GM23248 (cell line): ENCODE results near the gene GYS1.

Experiments used
- EZH2 ChIP-seq: fragments of 200-600 bp; sonication (generic); IDR thresholded peaks from 2 replicates; pipeline ENCODE4 v1.6.1; 2018; ENCODE audit warnings: antibody characterized with exemption, mild to moderate bottlenecking; ENCODE audit not compliant: insufficient read depth, poor library complexity, severe bottlenecking
- EZH2phosphoT487 ChIP-seq: fragments of 200-600 bp; sonication (generic); IDR thresholded peaks from 2 replicates; pipeline ENCODE4 v1.6.1; 2018; ENCODE audit warnings: antibody characterized with exemption, moderate library complexity, mild to moderate bottlenecking, low read depth; ENCODE audit not compliant: insufficient read depth

GRCh38 chr19:48926909-48927308, 66.2 kb downstream of the GYS1 start:
- TF ChIP-seq EZH2 (no peak), EZH2phosphoT487 (no peak)
